Activated CD4-positive, CD25-positive, alpha-beta regulatory T cell treated with anti-CD3 and anti-CD28 coated beads, Interleukin-2, amount 50 U/mL, for 72 hours (primary cell): ENCODE results near the gene DTNBP1.

Experiments
- DNase-seq: peaks from one replicate; pipeline ENCODE4 v3.0.0; 2021

Gene DTNBP1

DNA sequence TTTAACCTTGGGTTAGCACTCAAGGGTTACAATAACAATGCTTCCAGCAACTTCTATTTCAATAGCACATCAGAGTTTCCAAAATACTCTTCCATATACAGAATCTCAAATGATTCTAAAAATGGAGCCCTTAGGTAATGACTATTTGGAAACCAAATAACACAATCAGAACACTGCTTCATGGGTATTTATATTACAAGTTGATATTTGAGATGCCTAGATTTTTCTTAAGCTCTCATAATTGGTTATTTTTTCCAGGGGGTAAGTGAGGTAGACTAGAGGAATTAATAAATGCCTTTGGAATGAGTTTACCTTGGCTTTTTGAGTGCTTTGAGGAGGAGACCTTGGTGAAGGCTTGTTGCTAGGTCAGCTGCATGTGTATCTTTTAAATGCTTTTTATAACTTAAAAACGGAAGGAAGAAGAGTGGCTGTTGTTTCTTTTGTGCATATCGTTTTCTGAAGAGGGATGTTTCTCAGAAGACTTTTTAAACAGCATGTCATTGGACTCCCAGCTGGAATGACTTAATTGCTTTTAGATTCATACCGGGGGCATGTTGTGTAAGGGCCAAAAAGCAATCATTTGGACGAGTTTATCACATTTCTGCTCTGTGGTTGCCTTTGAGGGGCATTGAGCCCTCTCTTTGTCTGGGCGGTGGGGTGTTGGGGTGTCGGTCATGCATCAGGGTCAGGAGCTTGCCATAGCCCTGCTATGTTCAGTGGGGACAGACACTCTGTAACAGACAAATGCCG, 186.0 kb downstream of the DTNBP1 start:
- no peak for DNase-seq

DNA sequence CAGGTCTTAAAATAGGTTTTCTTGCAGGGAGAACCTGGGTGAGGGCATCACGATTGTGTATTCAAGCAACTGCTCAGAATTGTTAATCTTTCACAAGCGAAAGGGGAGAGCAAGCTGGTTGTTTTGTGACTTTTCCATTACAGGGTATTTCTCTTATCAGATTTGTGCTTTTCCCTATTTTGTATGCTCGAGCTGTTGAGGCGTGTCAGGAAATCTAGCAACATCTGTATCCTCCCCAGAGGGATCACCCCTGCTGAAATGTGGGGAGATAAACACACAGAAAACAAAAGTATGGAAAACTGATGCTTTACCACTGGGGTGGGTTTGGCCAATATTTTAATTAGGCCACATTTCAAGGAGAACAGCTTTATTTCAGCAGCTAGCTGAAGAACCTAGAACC, 187.0 kb downstream of the DTNBP1 start:
- no peak for DNase-seq

DNA sequence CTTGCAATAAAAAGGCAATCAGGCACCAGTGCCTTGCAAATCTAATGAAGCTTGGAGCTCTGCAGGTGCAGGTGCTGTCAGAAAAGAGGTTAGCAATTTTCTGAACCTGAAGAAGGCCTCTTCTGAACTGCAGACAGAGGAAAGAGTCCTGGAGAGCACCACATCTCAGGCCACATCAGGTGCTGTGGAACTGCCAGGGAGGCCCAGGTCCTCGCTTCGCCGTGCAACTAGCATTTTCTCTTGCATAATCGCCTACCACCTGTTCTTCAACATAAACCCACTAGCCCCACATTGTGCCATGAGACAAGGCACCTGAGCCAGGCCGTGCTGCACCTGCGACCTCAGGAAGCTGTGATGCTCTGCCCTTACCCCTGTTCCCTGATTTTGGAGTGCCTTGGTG, 187.6 kb downstream of the DTNBP1 start:
- DNase-seq, result no peak

DNA sequence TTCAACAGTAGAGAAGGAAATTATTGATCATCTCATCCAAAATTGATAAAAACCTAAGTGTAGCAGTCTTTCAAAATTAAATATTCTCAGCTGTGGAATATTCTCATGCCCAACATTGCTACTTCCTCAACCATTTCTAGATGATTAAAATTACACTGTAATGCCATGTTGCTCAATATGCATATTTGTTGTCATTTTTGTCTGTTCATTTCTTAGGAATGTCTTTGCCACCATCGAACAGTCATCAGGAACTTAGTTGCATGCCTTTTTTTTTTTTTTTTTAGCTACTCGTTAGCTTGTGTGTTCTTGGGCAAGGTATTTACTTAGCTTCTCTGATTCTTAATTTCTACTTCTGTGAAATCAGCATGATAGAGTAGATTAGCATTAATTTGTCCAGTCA, 188.6 kb downstream of the DTNBP1 start:
- no peak for DNase-seq

DNA sequence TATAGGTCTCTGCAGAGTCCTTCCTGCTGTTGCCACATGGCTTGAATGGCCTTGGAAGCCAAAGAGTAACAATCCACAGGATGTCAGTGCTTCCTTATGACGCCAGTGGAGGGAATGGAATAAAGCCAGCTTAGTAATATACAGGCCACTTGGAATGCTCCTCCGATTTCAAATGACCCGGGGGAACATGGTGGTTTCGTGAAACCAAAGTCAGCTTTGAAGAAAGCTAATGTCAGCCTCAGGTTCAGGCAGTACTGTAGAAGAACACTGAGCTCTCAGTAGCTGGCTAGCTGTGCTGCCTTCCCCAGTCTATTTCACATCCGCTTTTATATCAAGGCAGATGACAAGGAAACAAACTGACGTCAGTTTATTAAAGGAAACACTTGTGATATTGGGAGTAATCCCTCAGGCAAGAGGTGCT, 189.1 kb downstream of the DTNBP1 start:
- DNase-seq, result no peak

DNA sequence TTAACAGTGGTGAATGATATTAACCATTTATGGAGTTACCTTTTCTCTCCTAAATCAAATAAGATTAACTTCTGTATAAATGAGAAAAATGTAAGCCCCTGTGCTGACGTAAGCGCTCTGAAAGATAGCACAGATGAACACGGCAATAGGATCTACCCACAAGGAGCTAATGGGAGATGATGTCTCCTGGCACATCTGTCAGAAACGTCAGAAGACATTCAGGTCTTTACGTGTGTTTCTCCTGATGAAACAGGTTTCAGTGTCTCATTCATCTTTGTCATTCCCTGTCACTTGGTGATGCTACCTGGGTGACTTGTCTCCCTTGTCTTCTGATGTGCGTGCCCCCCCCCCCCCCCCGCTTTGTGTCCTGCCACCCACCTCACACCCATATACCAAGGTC, 189.7 kb downstream of the DTNBP1 start:
- no peak for DNase-seq
